DOHH2 (cell line): Measurements from ENCODE around the gene PPT2.
"Not testable (repeated sequence)": the region's sequence is repeated elsewhere in the genome, so short reads cannot be mapped to it uniquely, and the experiment has no call there.

Experiments
- H3F3A ChIP-seq: fragments of 200-600 bp; sonication (generic), shearing (Covaris generic); 2 replicates; pipeline ENCODE4 v1.6.0; 2016; ENCODE audit warnings: antibody characterized with exemption, mild to moderate bottlenecking; ENCODE audit not compliant: control insufficient read depth, insufficient read depth
- H3K27ac ChIP-seq: fragments of 200-600 bp; sonication (generic); 2 replicates; pipeline ENCODE4 v1.5.1; 2014; ENCODE audit warnings: low read depth, mild to moderate bottlenecking, low read length, moderate library complexity
- H3K27me3 ChIP-seq: fragments of 200-600 bp; sonication (generic); 2 replicates; pipeline ENCODE4 v1.6.1; 2014; ENCODE audit warnings: mild to moderate bottlenecking, low read length, mixed read lengths; ENCODE audit not compliant: control insufficient read depth
- H3K36me3 ChIP-seq: fragments of 200-600 bp; sonication (generic); 2 replicates; pipeline ENCODE4 v1.6.1; 2014; ENCODE audit warnings: mild to moderate bottlenecking, low read length, moderate library complexity, mixed read lengths; ENCODE audit not compliant: control insufficient read depth
- H3K4me1 ChIP-seq: fragments of 200-600 bp; sonication (generic); 2 replicates; pipeline ENCODE4 v1.6.1; 2014; ENCODE audit warnings: mild to moderate bottlenecking, low read length, mixed read lengths; ENCODE audit not compliant: control insufficient read depth
- H3K4me2 ChIP-seq: fragments of 200-600 bp; sonication (generic); 2 replicates; pipeline ENCODE4 v1.6.0; 2014; ENCODE audit warnings: mild to moderate bottlenecking, low read length, moderate library complexity
- H3K4me3 ChIP-seq: fragments of 200-600 bp; sonication (generic); 2 replicates; pipeline ENCODE4 v1.5.1; 2014; ENCODE audit warnings: mild to moderate bottlenecking, low read length, mixed read lengths
- H3K79me2 ChIP-seq: fragments of 200-600 bp; sonication (generic); 2 replicates; pipeline ENCODE4 v1.6.1; 2014; ENCODE audit warnings: mild to moderate bottlenecking, low read length, mixed read lengths; ENCODE audit not compliant: control insufficient read depth
- H3K9me2 ChIP-seq: fragments of 200-600 bp; sonication (generic); replicated peaks from 2 replicates; pipeline ENCODE4 v1.6.1; 2014; ENCODE audit warnings: mild to moderate bottlenecking, low read length, mixed read lengths; ENCODE audit not compliant: control insufficient read depth
- H3K9me3 ChIP-seq: fragments of 200-600 bp; sonication (generic); 2 replicates; pipeline ENCODE4 v1.6.1; 2014; ENCODE audit warnings: antibody characterized with exemption, low read length, mixed read lengths; ENCODE audit not compliant: control insufficient read depth, insufficient read depth
- H4K20me1 ChIP-seq: fragments of 200-600 bp; sonication (generic); 2 replicates; pipeline ENCODE4 v1.6.0; 2014; ENCODE audit warnings: low read depth, mild to moderate bottlenecking, antibody characterized with exemption, low read length, moderate library complexity; ENCODE audit not compliant: control insufficient read depth, insufficient read depth
- EZH2phosphoT487 ChIP-seq: fragments of 200-600 bp; sonication (generic); IDR thresholded peaks from 2 replicates; pipeline ENCODE4 v1.6.1; 2017; ENCODE audit warnings: borderline replicate concordance, mild to moderate bottlenecking, antibody characterized with exemption, low read length, moderate library complexity, mixed read lengths
- TF ChIP-seq, protein P1 (sequence below): fragments of 200-600 bp; sonication (generic); IDR thresholded peaks from one replicate; pipeline ENCODE4 v1.5.1; 2014; ENCODE audit warnings: antibody characterized with exemption, mild to moderate bottlenecking, low read depth, low read length; ENCODE audit not compliant: poor library complexity, severe bottlenecking

The PPT2 gene

DNA sequence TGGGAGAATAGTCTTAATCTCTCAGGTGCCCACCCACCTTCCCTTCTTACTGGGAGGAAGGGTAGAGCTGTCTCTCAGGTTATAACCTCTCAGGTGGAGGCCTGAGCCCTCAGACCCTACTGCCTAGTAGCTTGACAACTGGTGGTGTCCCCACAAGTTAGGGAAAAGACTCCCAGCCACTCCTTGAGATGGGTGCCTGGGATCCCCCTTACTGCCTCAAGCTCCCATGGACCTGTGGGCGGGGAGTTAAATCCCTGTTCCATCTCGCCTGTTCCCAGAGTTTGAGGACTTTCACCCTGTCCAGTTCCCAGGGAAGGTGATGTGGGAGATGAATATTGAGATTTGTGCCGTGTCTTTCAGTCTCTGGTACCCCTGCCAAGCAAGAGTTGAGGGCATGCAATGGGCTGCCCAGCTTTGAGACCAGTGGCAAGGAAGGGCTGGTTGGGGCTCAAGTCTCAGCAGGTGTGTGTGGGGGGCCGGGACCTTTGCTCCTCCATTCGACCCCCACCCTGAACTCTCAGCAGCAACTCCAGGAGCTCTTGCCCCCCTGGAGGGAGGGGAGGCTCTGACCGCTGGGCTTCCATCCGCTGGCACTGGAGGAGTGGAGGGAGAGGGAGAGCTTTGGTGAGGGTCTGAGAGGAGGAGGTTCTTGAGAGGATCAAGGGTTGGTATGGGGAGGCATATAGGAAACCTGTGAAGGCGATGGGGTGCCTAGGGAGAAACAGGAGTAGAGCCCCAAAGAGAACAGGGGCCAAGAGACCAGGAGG is 37.2 kb downstream of the PPT2 start:
- Histone ChIP-seq H3K27ac (peak overlapping the region; percentile 90), H3K4me3 (peak overlapping the region; percentile 83), H3K79me2 (peaks cover 57% of the 10 kb centered on the region), H3K4me2 (peak overlapping the region; percentile 100), H3K27me3 (no peaks in the 10 kb centered on the region), H3K36me3 (peaks cover 48% of the 10 kb centered on the region), H3F3A (peaks cover 18% of the 10 kb centered on the region), H3K9me3 (no peaks in the 10 kb centered on the region), H4K20me1 (no peaks in the 10 kb centered on the region), H3K9me2 (no peaks in the 10 kb centered on the region), H3K4me1 (peaks cover 75% of the 10 kb centered on the region)
- TF ChIP-seq EZH2phosphoT487, result no peak
- TF ChIP-seq, protein P1, sequence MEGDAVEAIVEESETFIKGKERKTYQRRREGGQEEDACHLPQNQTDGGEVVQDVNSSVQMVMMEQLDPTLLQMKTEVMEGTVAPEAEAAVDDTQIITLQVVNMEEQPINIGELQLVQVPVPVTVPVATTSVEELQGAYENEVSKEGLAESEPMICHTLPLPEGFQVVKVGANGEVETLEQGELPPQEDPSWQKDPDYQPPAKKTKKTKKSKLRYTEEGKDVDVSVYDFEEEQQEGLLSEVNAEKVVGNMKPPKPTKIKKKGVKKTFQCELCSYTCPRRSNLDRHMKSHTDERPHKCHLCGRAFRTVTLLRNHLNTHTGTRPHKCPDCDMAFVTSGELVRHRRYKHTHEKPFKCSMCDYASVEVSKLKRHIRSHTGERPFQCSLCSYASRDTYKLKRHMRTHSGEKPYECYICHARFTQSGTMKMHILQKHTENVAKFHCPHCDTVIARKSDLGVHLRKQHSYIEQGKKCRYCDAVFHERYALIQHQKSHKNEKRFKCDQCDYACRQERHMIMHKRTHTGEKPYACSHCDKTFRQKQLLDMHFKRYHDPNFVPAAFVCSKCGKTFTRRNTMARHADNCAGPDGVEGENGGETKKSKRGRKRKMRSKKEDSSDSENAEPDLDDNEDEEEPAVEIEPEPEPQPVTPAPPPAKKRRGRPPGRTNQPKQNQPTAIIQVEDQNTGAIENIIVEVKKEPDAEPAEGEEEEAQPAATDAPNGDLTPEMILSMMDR, result no peak

DNA sequence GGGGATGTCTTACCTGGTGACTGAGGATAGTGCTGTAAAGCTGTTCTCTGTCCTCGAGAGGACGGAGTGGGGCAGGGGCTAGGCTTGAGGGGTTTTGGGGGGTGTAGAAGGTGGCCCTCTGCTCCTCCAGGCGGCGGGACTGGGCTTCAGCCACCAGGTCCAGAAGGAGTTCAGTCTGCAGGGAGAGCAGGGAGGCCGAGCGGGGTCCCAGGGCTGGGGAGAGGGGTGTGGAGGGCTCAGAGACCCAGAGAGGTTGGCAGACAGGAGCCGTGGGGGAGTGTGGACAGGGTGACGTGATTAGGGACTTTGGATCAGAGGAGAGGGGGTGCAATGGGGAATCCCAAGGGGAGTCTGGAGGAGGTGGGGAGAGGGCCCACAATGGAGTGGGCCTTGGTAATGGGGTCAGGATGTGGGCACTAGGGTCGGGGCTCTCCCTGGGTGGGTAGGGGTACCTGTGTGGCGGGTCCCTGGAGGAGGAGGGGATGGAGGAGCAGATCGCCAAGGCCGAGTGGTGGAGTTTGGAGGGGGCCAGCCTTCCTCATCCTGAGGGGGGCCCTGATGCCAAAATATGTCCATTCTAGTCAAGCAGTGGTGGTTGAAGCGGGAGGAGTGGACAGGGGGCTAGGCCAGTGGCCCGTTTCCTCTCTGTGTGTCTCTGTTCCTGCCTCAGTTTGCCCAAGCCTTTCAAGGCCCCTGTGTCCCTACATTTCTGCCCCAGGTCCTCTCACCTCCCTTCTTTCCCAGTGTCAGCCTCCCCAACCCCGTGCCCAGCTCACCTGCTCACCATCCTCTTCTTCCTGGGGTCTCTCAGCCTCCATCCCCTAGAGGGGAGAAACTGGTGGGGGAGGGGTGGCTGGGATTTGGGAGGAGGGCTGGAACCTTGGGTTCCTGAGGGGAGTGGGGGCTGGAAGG is 38.0 kb downstream of the PPT2 start:
- Histone ChIP-seq H3K4me1 (peaks cover 75% of the 10 kb centered on the region), H3K79me2 (peaks cover 57% of the 10 kb centered on the region), H3F3A (peaks cover 18% of the 10 kb centered on the region), H4K20me1 (no peaks in the 10 kb centered on the region), H3K36me3 (peaks cover 41% of the 10 kb centered on the region), H3K9me3 (no peaks in the 10 kb centered on the region), H3K4me2 (peak overlapping the region; percentile 100), H3K4me3 (peak overlapping the region; percentile 83), H3K9me2 (no peaks in the 10 kb centered on the region), H3K27me3 (no peaks in the 10 kb centered on the region), H3K27ac (peak overlapping the region; percentile 90)
- TF ChIP-seq, protein P1, result no peak
- TF ChIP-seq EZH2phosphoT487, result no peak

DNA sequence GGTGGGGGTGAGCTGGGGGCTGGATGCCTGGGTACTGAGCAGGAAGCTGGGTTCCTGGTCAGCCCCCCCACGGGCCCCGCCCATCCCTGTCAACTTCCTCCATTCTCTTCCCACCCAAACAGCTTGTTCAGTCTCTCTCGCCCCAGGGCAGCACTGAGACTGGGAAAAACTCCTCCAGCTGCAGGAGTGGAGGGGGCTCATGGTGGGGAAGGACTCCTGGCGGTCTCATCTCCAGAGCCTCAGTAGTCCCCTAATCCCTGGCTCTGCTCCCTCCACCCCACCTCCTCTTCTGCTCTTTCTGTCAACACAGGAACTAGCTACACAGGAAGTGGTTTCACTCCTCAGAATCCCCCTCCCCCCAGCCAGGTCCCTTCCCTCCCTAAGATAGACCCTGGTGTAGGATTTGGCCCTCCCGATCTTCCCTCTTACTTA is 38.7 kb downstream of the PPT2 start, which contains the start of gene GPSM3:
TSS of gene GPSM3 (minus strand) at position 36 of the 432 bp plus-strand sequence. CDS start 130 bp downstream, outside the sequence.
- Histone ChIP-seq H3K4me2 (peak within 1 kb of the TSS; percentile 100), H3K27me3 (no peaks in the 10 kb centered on the region), H3K4me1 (peaks cover 75% of the 10 kb centered on the region), H3K9me3 (no peaks in the 10 kb centered on the region), H3K9me2 (no peaks in the 10 kb centered on the region), H4K20me1 (no peaks in the 10 kb centered on the region), H3K79me2 (peaks cover 54% of the 10 kb centered on the region), H3K27ac (peak within 1 kb of the TSS; percentile 90), H3K4me3 (peak within 1 kb of the TSS; percentile 83), H3F3A (peaks cover 24% of the 10 kb centered on the region), H3K36me3 (peaks cover 34% of the 10 kb centered on the region)
- TF ChIP-seq, protein P1, result no peak
- no peak for TF ChIP-seq EZH2phosphoT487

DNA sequence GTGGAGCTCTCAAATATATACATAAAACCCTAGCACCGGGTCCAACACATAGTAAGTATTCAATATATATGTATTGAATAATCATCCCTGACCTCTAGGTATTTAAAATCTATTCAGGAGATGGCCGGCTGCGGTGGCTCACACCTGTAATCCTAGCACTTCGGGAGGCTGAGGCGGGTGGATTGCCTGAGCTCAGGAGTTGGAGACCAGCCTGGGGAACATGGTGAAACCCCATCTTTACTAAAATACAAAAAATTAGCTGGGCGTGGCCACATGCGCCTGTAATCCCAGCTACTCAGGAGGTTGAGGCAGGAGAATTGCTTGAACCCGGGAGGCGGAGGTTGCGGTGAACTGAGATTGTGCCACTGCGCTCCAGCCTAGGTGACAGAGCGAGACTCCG is 39.2 kb downstream of the PPT2 start:
- Histone ChIP-seq H3K79me2 (peaks cover 49% of the 10 kb centered on the region), H3K36me3 (peaks cover 29% of the 10 kb centered on the region), H3K4me3 (peak overlapping the region; percentile 83), H3K4me2 (peak overlapping the region; percentile 100), H3K27ac (peak overlapping the region; percentile 90), H3K4me1 (peaks cover 75% of the 10 kb centered on the region), H3F3A (peaks cover 28% of the 10 kb centered on the region)
- not testable (repeated sequence) for H3K9me2 ChIP-seq, H4K20me1 ChIP-seq, H3K27me3 ChIP-seq, H3K9me3 ChIP-seq
